HG03039 (cell line): ENCODE data around the gene IL1R1.

ENCODE experiments used
- ATAC-seq: cut with Tn5 transposase; IDR thresholded peaks from one replicate; pipeline ENCODE4 v1.9.1; 2021; ENCODE audit warnings: mild to moderate bottlenecking, moderate library complexity; ENCODE audit not compliant: unreplicated experiment

The IL1R1 gene

GRCh38 chr2:102197389-102198137, 55.0 kb downstream of the IL1R1 start:
- no peak for ATAC-seq

DNA sequence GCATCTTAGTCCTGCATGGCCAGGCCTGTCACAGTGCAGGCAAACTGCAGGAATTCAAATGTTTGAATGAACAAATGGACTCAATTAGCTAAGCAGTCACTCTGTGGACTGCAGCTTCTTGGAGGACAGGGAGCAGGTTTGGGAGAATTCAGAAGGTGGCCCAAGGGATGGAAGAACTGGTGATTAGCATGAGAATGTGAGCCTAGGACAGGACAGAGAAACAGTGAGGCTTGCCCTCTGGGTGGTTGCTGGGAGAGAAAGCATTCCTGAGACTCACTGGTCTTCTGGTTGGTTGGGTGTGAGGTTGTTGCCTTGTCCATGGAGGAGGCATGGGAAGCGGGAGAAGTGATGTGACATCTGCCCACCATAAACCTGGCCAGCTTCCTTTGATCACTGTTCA, 58.0 kb downstream of the IL1R1 start:
- no peak for ATAC-seq

GRCh38 chr2:102204638-102205037, 62.1 kb downstream of the IL1R1 start:
- no peak for ATAC-seq

DNA sequence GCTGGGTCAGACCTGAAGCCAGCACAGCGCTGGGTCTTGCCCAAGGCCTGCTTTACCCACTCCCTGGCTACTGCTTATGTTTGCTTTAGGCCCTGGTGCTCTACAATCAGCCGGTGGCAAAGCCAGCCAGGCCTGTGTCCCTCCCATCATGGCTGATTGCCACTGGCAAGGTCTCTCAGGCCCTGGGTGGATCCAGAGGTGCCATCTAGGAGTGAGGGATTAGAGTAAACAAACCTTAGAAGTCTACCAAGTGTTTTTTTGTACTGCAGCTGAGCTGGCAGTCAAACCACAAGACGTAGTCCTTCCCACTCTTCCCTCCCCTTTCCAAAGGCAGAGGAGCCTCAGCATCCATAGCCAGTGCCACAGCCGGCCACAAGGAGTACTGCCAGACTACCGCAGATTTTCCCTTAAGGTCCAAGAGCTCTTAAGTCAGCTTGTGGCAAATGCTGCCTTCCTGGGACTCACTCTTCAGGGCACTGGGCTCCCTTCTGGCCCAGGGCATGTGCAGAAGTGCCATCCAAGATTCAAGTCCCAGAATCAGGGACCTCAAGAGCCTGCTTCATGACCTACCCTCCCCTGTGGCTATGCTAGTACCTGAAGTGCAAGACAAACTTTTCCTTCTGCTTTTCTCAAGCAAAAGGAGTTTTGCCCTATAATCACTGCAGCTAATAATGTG, 64.3 kb downstream of the IL1R1 start:
- no peak for ATAC-seq

- ATAC-seq: no peak
Measured at GRCh38 chr2:102208774-102209173, 66.2 kb downstream of the IL1R1 start.

DNA sequence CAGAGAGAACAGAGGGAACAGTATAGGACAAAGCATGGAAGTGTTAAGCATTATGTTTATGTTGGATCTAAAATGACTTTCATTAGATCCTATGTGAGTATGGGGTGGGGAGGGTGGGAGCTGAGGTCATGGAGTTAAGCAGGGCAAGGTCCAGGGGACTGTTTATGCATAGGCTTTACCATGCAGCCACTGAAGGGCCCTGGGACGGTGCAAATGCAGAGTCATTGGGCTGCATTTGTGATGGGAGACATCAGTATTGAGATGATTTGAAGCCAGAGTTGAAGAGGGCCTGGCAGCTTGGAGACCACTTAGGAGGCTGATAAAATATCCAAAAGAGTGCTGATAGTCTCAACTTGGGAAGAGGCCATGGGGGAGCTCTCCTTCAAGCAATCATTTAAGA, 66.9 kb downstream of the IL1R1 start:
- no peak for ATAC-seq

- no peak for ATAC-seq
Measured at GRCh38 chr2:102217032-102217431, 74.5 kb downstream of the IL1R1 start.

DNA sequence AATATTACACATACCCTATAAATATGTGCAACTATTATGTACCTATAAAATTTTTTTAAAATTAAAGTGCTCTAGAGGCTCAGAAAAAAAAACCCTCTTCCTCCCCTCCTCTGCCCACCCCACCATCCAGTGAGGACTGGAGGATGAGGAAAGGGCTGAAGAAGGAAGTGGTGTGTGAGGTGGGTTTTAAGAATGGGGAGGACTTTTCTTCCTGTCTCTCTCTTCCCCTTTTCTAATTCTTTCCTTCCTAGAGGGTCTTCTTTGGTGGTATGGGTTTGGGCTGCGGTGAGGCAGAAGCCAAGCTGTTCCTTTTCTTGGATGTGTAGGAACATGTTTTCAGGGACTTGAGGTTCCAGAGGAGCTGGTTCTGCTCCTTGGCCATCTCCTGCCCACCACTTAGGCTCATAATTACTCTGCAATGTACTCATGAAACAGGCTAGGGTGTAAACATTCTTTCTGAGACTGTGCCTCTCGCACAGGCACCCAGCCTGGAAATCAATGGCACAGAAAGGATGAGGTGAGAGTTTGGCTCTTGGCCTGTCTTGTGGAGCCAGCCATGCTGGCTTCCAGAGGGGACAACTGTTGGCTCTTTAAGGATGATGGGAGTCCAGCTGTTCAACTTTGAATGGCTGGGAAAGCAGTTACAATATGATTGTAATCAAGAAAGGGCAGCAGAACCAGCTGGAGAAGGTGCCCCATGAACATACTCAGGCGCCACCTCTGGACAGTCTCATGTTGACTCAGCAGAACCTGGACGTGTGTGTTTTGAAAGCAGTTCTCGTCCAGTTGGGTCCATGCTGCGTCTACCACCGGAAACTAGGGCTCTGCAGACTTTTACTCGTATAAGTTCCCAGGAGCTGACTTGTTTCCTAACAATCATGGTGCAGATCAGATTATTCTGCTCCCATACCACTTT, 82.5 kb downstream of the IL1R1 start:
- no peak for ATAC-seq

- no peak for ATAC-seq
Measured at GRCh38 chr2:102226171-102226570, 83.6 kb downstream of the IL1R1 start.

DNA sequence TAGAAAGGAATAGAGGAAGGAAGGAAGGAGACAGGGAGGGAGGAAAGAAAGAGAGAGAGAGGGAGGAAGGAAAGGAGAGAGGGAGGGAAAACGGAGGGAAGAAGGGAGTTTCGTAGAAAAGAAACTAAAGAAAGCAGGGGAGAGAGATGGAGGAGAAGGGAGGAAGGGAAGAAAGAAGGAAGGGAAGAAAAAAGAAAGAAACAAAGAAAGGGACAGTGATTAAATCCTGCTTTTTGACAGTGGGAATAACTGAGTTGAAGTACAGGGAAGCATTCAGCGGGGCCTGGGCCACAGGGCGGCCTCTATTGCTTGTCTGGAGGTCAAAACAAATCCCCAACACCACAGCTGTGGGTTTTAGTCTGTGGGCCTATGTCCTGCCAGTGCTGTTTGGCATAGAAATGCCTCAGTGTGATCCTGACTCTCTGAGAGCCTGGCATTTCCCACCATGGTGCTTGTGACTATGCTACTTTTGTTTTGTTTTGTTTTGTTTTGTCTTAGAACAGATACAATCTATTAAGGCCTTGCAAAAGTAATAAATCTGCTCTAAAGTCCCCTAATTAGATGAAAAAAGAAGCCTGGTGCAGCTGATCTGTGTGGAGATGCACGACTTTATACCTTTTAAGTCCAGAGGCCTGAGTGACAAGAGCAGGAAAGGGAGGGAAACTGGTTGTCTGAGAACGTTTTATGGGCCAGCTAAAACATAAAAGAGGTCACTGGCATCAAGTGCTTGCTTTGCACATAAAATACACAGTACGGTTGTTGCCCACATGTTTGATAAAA, 84.3 kb downstream of the IL1R1 start:
- no peak for ATAC-seq

- ATAC-seq: no peak
Measured at GRCh38 chr2:102229141-102229769, 86.7 kb downstream of the IL1R1 start.
